22Rv1 (cell line): ENCODE results near the gene EEF1AKMT1.

Source experiments
- CTCF ChIP-seq: fragments of 450-650 bp; IDR thresholded peaks from 2 replicates; pipeline ENCODE4 v1.5.1; 2017; ENCODE audit warnings: mild to moderate bottlenecking
- ZFX ChIP-seq: fragments of 450-650 bp; IDR thresholded peaks from 2 replicates; pipeline ENCODE4 v1.6.1; 2017; ENCODE audit warnings: antibody characterized with exemption, borderline replicate concordance

- TF ChIP-seq CTCF (no peak), ZFX (no peak)
These were observed 64.4 kb downstream of the EEF1AKMT1 start for GRCh38 chr13:20709369-20709768.
